ENCODE data around the gene SLC1A5.
"Not testable (repeated sequence)": the region's sequence is repeated elsewhere in the genome, so short reads cannot be mapped to it uniquely, and the experiment has no call there.

SLC1A5 gene

GRCh38 chr19:46785054-46785979, 3.1 kb downstream of the SLC1A5 start:
- Histone ChIP-seq H3K9me3 (ENCODE audit: control insufficient read depth in 1 of 2, low read length in 2 of 2) (no peaks in the 10 kb centered on the region), H3K4me3 (ENCODE audit: low read depth in 1 of 2, low read length in 2 of 2) (peak overlapping the region; percentile 78 to 83), H3K36me3 (ENCODE audit: control insufficient read depth in 1 of 2, insufficient read depth in 2 of 2, low read length in 2 of 2) (peaks cover 7 to 8% of the 10 kb centered on the region in 2 donors), H3K27me3 (ENCODE audit: control insufficient read depth in 1 of 2, insufficient read depth in 2 of 2, low read length in 2 of 2) (no peaks in the 10 kb centered on the region), H3K4me1 (ENCODE audit: control insufficient read depth in 1 of 2, insufficient read depth in 2 of 2, low read length in 2 of 2) (peaks cover 19 to 41% of the 10 kb centered on the region in 2 donors), H3K27ac (ENCODE audit: low read depth, low read length) (no peak overlapping the region), H3K9ac (ENCODE audit: low read depth in 1 of 2, low read length in 2 of 2) (peak overlapping the region in 1 of 2 donors; percentile 81)

- Histone ChIP-seq H3K9me3 (ENCODE audit: control insufficient read depth in 1 of 2, low read length in 2 of 2) (no peaks in the 10 kb centered on the region), H3K36me3 (ENCODE audit: control insufficient read depth in 1 of 2, insufficient read depth in 2 of 2, low read length in 2 of 2) (peaks cover 7 to 8% of the 10 kb centered on the region in 2 donors), H3K27ac (ENCODE audit: low read depth, low read length) (no peak overlapping the region), H3K27me3 (ENCODE audit: control insufficient read depth in 1 of 2, insufficient read depth in 2 of 2, low read length in 2 of 2) (no peaks in the 10 kb centered on the region), H3K4me1 (ENCODE audit: control insufficient read depth in 1 of 2, insufficient read depth in 2 of 2, low read length in 2 of 2) (peaks cover 19 to 41% of the 10 kb centered on the region in 2 donors), H3K4me3 (ENCODE audit: low read depth in 1 of 2, low read length in 2 of 2) (peak overlapping the region; percentile 36 to 78), H3K9ac (ENCODE audit: low read depth in 1 of 2, low read length in 2 of 2) (peak overlapping the region; percentile 35 to 43)
These were observed 3.9 kb downstream of the SLC1A5 start for GRCh38 chr19:46784262-46785053.

DNA sequence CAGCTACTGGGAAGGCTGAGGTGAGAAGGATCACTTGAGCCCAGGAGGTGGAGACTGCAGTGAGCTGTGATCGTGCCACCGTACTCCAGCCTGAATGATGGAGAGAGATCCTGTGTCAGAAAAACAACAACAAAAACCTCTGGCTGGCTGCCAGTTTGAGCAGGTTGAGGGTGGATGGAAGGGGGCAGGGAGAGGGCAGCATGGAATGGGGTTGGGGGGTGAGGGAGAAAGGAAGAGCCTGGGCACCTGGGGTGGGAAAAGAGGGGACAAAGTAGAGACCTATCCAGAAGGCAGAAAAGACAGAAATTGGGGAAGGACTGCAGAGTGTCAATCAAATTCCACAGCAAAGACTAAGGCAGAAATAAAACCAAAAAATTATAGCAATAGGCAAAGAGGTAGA, 4.7 kb downstream of the SLC1A5 start:
- H3K4me1 ChIP-seq (ENCODE audit: control insufficient read depth in 1 of 2, insufficient read depth in 2 of 2, low read length in 2 of 2) = peaks cover 19 to 41% of the 10 kb centered on the region in 2 donors
- H3K27me3 ChIP-seq (ENCODE audit: control insufficient read depth in 1 of 2, insufficient read depth in 2 of 2, low read length in 2 of 2) = no peaks in the 10 kb centered on the region
- no peak overlapping the region for H3K27ac ChIP-seq (ENCODE audit: low read depth, low read length)
- no peaks in the 10 kb centered on the region for H3K9me3 ChIP-seq (ENCODE audit: control insufficient read depth in 1 of 2, low read length in 2 of 2)
- peaks cover 7 to 10% of the 10 kb centered on the region in 2 donors for H3K36me3 ChIP-seq (ENCODE audit: control insufficient read depth in 1 of 2, insufficient read depth in 2 of 2, low read length in 2 of 2)
- no peak overlapping the region for H3K9ac ChIP-seq (ENCODE audit: low read depth in 1 of 2, low read length in 2 of 2)
- H3K4me3 ChIP-seq (ENCODE audit: low read depth in 1 of 2, low read length in 2 of 2) = no peak overlapping the region

GRCh38 chr19:46782355-46783019, 5.9 kb downstream of the SLC1A5 start:
- H3K36me3 ChIP-seq (ENCODE audit: control insufficient read depth in 1 of 2, insufficient read depth in 2 of 2, low read length in 2 of 2) = peaks cover 7 to 13% of the 10 kb centered on the region in 2 donors
- no peaks in the 10 kb centered on the region for H3K9me3 ChIP-seq (ENCODE audit: control insufficient read depth in 1 of 2, low read length in 2 of 2)
- H3K27ac ChIP-seq (ENCODE audit: low read depth, low read length) = no peak overlapping the region
- H3K9ac ChIP-seq (ENCODE audit: low read depth in 1 of 2, low read length in 2 of 2) = no peak overlapping the region
- H3K4me1 ChIP-seq (ENCODE audit: control insufficient read depth in 1 of 2, insufficient read depth in 2 of 2, low read length in 2 of 2) = peaks cover 19 to 35% of the 10 kb centered on the region in 2 donors
- H3K27me3 ChIP-seq (ENCODE audit: control insufficient read depth in 1 of 2, insufficient read depth in 2 of 2, low read length in 2 of 2) = no peaks in the 10 kb centered on the region
- H3K4me3 ChIP-seq (ENCODE audit: low read depth in 1 of 2, low read length in 2 of 2) = no peak overlapping the region

GRCh38 chr19:46777956-46778645, 10.3 kb downstream of the SLC1A5 start:
- H3K36me3 ChIP-seq (ENCODE audit: control insufficient read depth in 1 of 2, insufficient read depth in 2 of 2, low read length in 2 of 2) = peaks cover 20 to 35% of the 10 kb centered on the region in 2 donors
- H3K27me3 ChIP-seq (ENCODE audit: control insufficient read depth in 1 of 2, insufficient read depth in 2 of 2, low read length in 2 of 2); H3K9me3 ChIP-seq (ENCODE audit: control insufficient read depth in 1 of 2, low read length in 2 of 2); H3K4me1 ChIP-seq (ENCODE audit: control insufficient read depth in 1 of 2, insufficient read depth in 2 of 2, low read length in 2 of 2); H3K9ac ChIP-seq (ENCODE audit: low read depth in 1 of 2, low read length in 2 of 2); H3K4me3 ChIP-seq (ENCODE audit: low read depth in 1 of 2, low read length in 2 of 2); H3K27ac ChIP-seq (ENCODE audit: low read depth, low read length): not testable (repeated sequence)

- no peaks in the 10 kb centered on the region for H3K27me3 ChIP-seq (ENCODE audit: control insufficient read depth in 1 of 2, insufficient read depth in 2 of 2, low read length in 2 of 2)
- no peak overlapping the region for H3K9ac ChIP-seq (ENCODE audit: low read depth in 1 of 2, low read length in 2 of 2)
- H3K4me1 ChIP-seq (ENCODE audit: control insufficient read depth in 1 of 2, insufficient read depth in 2 of 2, low read length in 2 of 2) = no peaks in the 10 kb centered on the region
- no peak overlapping the region for H3K4me3 ChIP-seq (ENCODE audit: low read depth in 1 of 2, low read length in 2 of 2)
- H3K9me3 ChIP-seq (ENCODE audit: control insufficient read depth in 1 of 2, low read length in 2 of 2) = no peaks in the 10 kb centered on the region
- peaks cover 18 to 26% of the 10 kb centered on the region in 2 donors for H3K36me3 ChIP-seq (ENCODE audit: control insufficient read depth in 1 of 2, insufficient read depth in 2 of 2, low read length in 2 of 2)
- H3K27ac ChIP-seq (ENCODE audit: low read depth, low read length) = no peak overlapping the region
These were observed 11.2 kb downstream of the SLC1A5 start for GRCh38 chr19:46776927-46777911.

DNA sequence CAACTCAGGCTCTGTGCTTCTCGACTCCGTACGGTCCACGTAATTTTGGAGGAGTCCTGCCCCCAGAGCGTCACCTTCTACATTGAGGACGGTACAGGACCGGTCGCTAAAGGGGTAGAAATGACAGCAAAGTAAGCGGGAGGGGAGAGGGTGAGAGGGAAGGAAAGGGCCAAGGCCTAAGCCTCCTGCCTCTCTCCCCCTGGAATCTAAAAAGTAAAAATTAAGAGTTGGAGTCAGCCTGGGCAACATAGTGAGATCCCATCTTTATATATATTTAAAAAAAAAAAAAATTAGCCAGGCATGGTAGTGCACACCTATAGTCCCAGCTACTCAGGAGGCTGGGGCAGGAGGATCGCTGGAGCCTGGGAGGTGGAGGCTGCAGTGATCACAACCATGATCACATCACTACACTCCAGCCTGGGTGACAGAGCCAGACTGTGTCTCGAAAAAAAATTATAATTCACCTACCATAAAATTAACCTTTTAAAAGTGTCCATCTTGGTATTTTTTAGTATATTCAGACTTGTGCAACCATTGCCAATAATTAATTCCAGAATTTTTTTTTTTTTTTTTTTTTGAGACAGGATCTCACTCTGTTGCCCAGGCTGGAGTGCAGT, 12.6 kb downstream of the SLC1A5 start:
- Histone ChIP-seq H3K4me3 (ENCODE audit: low read depth in 1 of 2, low read length in 2 of 2) (no peak overlapping the region), H3K4me1 (ENCODE audit: control insufficient read depth in 1 of 2, insufficient read depth in 2 of 2, low read length in 2 of 2) (no peaks in the 10 kb centered on the region), H3K27me3 (ENCODE audit: control insufficient read depth in 1 of 2, insufficient read depth in 2 of 2, low read length in 2 of 2) (no peaks in the 10 kb centered on the region), H3K36me3 (ENCODE audit: control insufficient read depth in 1 of 2, insufficient read depth in 2 of 2, low read length in 2 of 2) (peaks cover 14 to 26% of the 10 kb centered on the region in 2 donors), H3K9ac (ENCODE audit: low read depth in 1 of 2, low read length in 2 of 2) (no peak overlapping the region), H3K27ac (ENCODE audit: low read depth, low read length) (no peak overlapping the region), H3K9me3 (ENCODE audit: control insufficient read depth in 1 of 2, low read length in 2 of 2) (no peaks in the 10 kb centered on the region)

GRCh38 chr19:46773018-46773399, 15.4 kb downstream of the SLC1A5 start:
- Histone ChIP-seq H3K9me3 (ENCODE audit: control insufficient read depth in 1 of 2, low read length in 2 of 2) (no peaks in the 10 kb centered on the region), H3K36me3 (ENCODE audit: control insufficient read depth in 1 of 2, insufficient read depth in 2 of 2, low read length in 2 of 2) (peaks cover 14 to 22% of the 10 kb centered on the region in 2 donors), H3K4me3 (ENCODE audit: low read depth in 1 of 2, low read length in 2 of 2) (no peak overlapping the region), H3K4me1 (ENCODE audit: control insufficient read depth in 1 of 2, insufficient read depth in 2 of 2, low read length in 2 of 2) (no peaks in the 10 kb centered on the region), H3K9ac (ENCODE audit: low read depth in 1 of 2, low read length in 2 of 2) (no peak overlapping the region), H3K27ac (ENCODE audit: low read depth, low read length) (no peak overlapping the region), H3K27me3 (ENCODE audit: control insufficient read depth in 1 of 2, insufficient read depth in 2 of 2, low read length in 2 of 2) (no peaks in the 10 kb centered on the region)
